ENCODE results near the gene TMEM217. TPM values are rescaled to one million over a fixed set of nuclear protein-coding genes. Genes with fewer than 3 reads are reported as not detected.

The TMEM217 gene
- 0.89 and 2.1 TPM in 2 replicates for total RNA-seq

GRCh38 chr6:37257634-37258404 lies at the start of gene TMEM217, which contains the start of gene TBC1D22B:
Gene TMEM217 (minus strand): TSS chr6:37258144. CDS start chr6:37219030, 39,114 bp downstream.
Gene TBC1D22B (plus strand): TSS chr6:37257772. CDS start chr6:37257918, 146 bp downstream.

GRCh38 chr6:37169496-37170272 lies 88.3 kb downstream of the TMEM217 start, which contains the start of gene PIM1:
Gene PIM1 (plus strand): TSS chr6:37170152. CDS start chr6:37170576, 424 bp downstream.

Other genes with a start within 250 kb of the TMEM217 start
- gene PIM1, start 88.0 kb downstream of the TMEM217 start, total RNA-seq: 33.6 and 53.4 TPM in 2 replicates
- 10.3 and 11.7 TPM in 2 replicates for gene TBC1D22B, start 372 bp downstream of the TMEM217 start, total RNA-seq
- 5.7 and 12.1 TPM in 2 replicates for gene RNF8, start 95.8 kb upstream of the TMEM217 start, total RNA-seq
- 21.2 and 21.7 TPM in 2 replicates for gene CMTR1, start 175.1 kb upstream of the TMEM217 start, total RNA-seq
- 29.0 and 83.9 TPM in 2 replicates for gene CCDC167, start 241.7 kb upstream of the TMEM217 start, total RNA-seq